AG09309 (cell line): ENCODE measurements around the gene PTPN4.

Experiments used
- DNase-seq: peaks from one replicate; pipeline ENCODE4 v3.0.0-alpha.2; 2010; ENCODE audit warnings: low read depth
- H3K4me3 ChIP-seq: 2 replicates; pipeline ENCODE4 v1.5.1; 2011; ENCODE audit warnings: mild to moderate bottlenecking, low read depth, low read length, moderate library complexity; ENCODE audit not compliant: control insufficient read depth
- CTCF ChIP-seq: IDR thresholded peaks from 2 replicates; pipeline ENCODE4 v1.5.1; 2011; ENCODE audit warnings: mild to moderate bottlenecking, low read depth, low read length, inconsistent platforms; ENCODE audit not compliant: insufficient read depth, control insufficient read depth; ENCODE audit errors: missing control alignments

Gene PTPN4

GRCh38 chr2:119852214-119852613, 92.5 kb downstream of the PTPN4 start:
- DNase-seq: no peak
- H3K4me3 ChIP-seq: no peak overlapping the region
- TF ChIP-seq CTCF: no peak

GRCh38 chr2:119853777-119854399, 94.2 kb downstream of the PTPN4 start:
- TF ChIP-seq CTCF: no peak
- no peak for DNase-seq
- H3K4me3 ChIP-seq: no peak overlapping the region

GRCh38 chr2:119856469-119856901, 96.8 kb downstream of the PTPN4 start:
- TF ChIP-seq CTCF: no peak
- no peak overlapping the region for H3K4me3 ChIP-seq
- DNase-seq: no peak

- no peak for DNase-seq
- no peak overlapping the region for H3K4me3 ChIP-seq
- no peak for TF ChIP-seq CTCF
These were observed 98.0 kb downstream of the PTPN4 start for GRCh38 chr2:119857742-119858141.

- DNase-seq: no peak
- no peak for TF ChIP-seq CTCF
- no peak overlapping the region for H3K4me3 ChIP-seq
These were observed 99.8 kb downstream of the PTPN4 start for GRCh38 chr2:119859528-119859927.

- no peak overlapping the region for H3K4me3 ChIP-seq
- TF ChIP-seq CTCF: no peak
- no peak for DNase-seq
These were observed 101.2 kb downstream of the PTPN4 start for GRCh38 chr2:119860924-119861323.
